ENCODE measurements around the gene SLC35F1.

The SLC35F1 gene

GRCh38 chr6:118306392-118307238 lies 399.6 kb downstream of the SLC35F1 start:
- Histone ChIP-seq H3K27ac (ENCODE audit: low read length) (peak overlapping the region; percentile 10), H3K36me3 (ENCODE audit: insufficient read depth, low read depth, low read length) (no peaks in the 10 kb centered on the region), H3K27me3 (ENCODE audit: insufficient read depth, low read length) (no peaks in the 10 kb centered on the region), H3K9me3 (ENCODE audit: insufficient read depth, low read depth, low read length) (no peaks in the 10 kb centered on the region), H3K4me3 (ENCODE audit: low read length) (peak overlapping the region; percentile 16; the same call in 1 of the 2 replicates), H3K9ac (ENCODE audit: low read depth, low read length) (no peak overlapping the region), H3K4me1 (ENCODE audit: insufficient read depth, low read length) (peaks cover 13% of the 10 kb centered on the region; the same call in 1 of the 2 replicates)

GRCh38 chr6:118307581-118307980 lies 400.5 kb downstream of the SLC35F1 start:
- no peak overlapping the region for H3K9ac ChIP-seq (ENCODE audit: low read depth, low read length)
- H3K27ac ChIP-seq (ENCODE audit: low read length): no peak overlapping the region
- H3K4me1 ChIP-seq (ENCODE audit: insufficient read depth, low read length): peaks cover 13% of the 10 kb centered on the region; the same call in 1 of the 2 replicates
- H3K9me3 ChIP-seq (ENCODE audit: insufficient read depth, low read depth, low read length): no peaks in the 10 kb centered on the region
- H3K27me3 ChIP-seq (ENCODE audit: insufficient read depth, low read length): no peaks in the 10 kb centered on the region
- H3K4me3 ChIP-seq (ENCODE audit: low read length): no peak overlapping the region
- no peaks in the 10 kb centered on the region for H3K36me3 ChIP-seq (ENCODE audit: insufficient read depth, low read depth, low read length)

GRCh38 chr6:118309337-118310093 lies 402.5 kb downstream of the SLC35F1 start:
- H3K9me3 ChIP-seq (ENCODE audit: insufficient read depth, low read depth, low read length): no peaks in the 10 kb centered on the region
- no peak overlapping the region for H3K9ac ChIP-seq (ENCODE audit: low read depth, low read length)
- no peak overlapping the region for H3K27ac ChIP-seq (ENCODE audit: low read length)
- H3K36me3 ChIP-seq (ENCODE audit: insufficient read depth, low read depth, low read length): no peaks in the 10 kb centered on the region
- H3K4me3 ChIP-seq (ENCODE audit: low read length): no peak overlapping the region
- no peaks in the 10 kb centered on the region for H3K27me3 ChIP-seq (ENCODE audit: insufficient read depth, low read length)
- peaks cover 13% of the 10 kb centered on the region; the same call in 1 of the 2 replicates for H3K4me1 ChIP-seq (ENCODE audit: insufficient read depth, low read length)

- no peak overlapping the region for H3K9ac ChIP-seq (ENCODE audit: low read depth, low read length)
- no peak overlapping the region for H3K4me3 ChIP-seq (ENCODE audit: low read length)
- H3K27me3 ChIP-seq (ENCODE audit: insufficient read depth, low read length): no peaks in the 10 kb centered on the region
- no peak overlapping the region for H3K27ac ChIP-seq (ENCODE audit: low read length)
- H3K9me3 ChIP-seq (ENCODE audit: insufficient read depth, low read depth, low read length): no peaks in the 10 kb centered on the region
- no peaks in the 10 kb centered on the region for H3K36me3 ChIP-seq (ENCODE audit: insufficient read depth, low read depth, low read length)
- H3K4me1 ChIP-seq (ENCODE audit: insufficient read depth, low read length): no peaks in the 10 kb centered on the region
Measured at GRCh38 chr6:118313208-118313607, 406.1 kb downstream of the SLC35F1 start.

- Histone ChIP-seq H3K27me3 (ENCODE audit: insufficient read depth, low read length) (no peaks in the 10 kb centered on the region), H3K27ac (ENCODE audit: low read length) (no peak overlapping the region), H3K4me1 (ENCODE audit: insufficient read depth, low read length) (no peaks in the 10 kb centered on the region), H3K9me3 (ENCODE audit: insufficient read depth, low read depth, low read length) (no peaks in the 10 kb centered on the region), H3K4me3 (ENCODE audit: low read length) (no peak overlapping the region), H3K9ac (ENCODE audit: low read depth, low read length) (no peak overlapping the region), H3K36me3 (ENCODE audit: insufficient read depth, low read depth, low read length) (no peaks in the 10 kb centered on the region)
Measured at GRCh38 chr6:118313762-118314161, 406.7 kb downstream of the SLC35F1 start.

- Histone ChIP-seq H3K4me1 (ENCODE audit: insufficient read depth, low read length) (0 out of 2 replicates have a peak, but pooled peaks cover 3% of the 10 kb centered on the region), H3K27me3 (ENCODE audit: insufficient read depth, low read length) (no peaks in the 10 kb centered on the region), H3K9me3 (ENCODE audit: insufficient read depth, low read depth, low read length) (no peaks in the 10 kb centered on the region), H3K9ac (ENCODE audit: low read depth, low read length) (no peak overlapping the region), H3K36me3 (ENCODE audit: insufficient read depth, low read depth, low read length) (no peaks in the 10 kb centered on the region), H3K4me3 (ENCODE audit: low read length) (no peak overlapping the region), H3K27ac (ENCODE audit: low read length) (no peak overlapping the region)
Measured at GRCh38 chr6:118316796-118317384, 409.8 kb downstream of the SLC35F1 start.

- H3K9ac ChIP-seq (ENCODE audit: low read depth, low read length): no peak overlapping the region
- no peaks in the 10 kb centered on the region for H3K27me3 ChIP-seq (ENCODE audit: insufficient read depth, low read length)
- H3K9me3 ChIP-seq (ENCODE audit: insufficient read depth, low read depth, low read length): no peaks in the 10 kb centered on the region
- 0 out of 2 replicates have a peak, but pooled peaks cover 3% of the 10 kb centered on the region for H3K4me1 ChIP-seq (ENCODE audit: insufficient read depth, low read length)
- H3K4me3 ChIP-seq (ENCODE audit: low read length): no peak overlapping the region
- no peaks in the 10 kb centered on the region for H3K36me3 ChIP-seq (ENCODE audit: insufficient read depth, low read depth, low read length)
- no peak overlapping the region for H3K27ac ChIP-seq (ENCODE audit: low read length)
Measured at GRCh38 chr6:118317581-118318563, 410.8 kb downstream of the SLC35F1 start.

GRCh38 chr6:118318648-118319047 lies 411.6 kb downstream of the SLC35F1 start:
- 0 out of 2 replicates have a peak, but pooled peaks cover 3% of the 10 kb centered on the region for H3K4me1 ChIP-seq (ENCODE audit: insufficient read depth, low read length)
- no peaks in the 10 kb centered on the region for H3K27me3 ChIP-seq (ENCODE audit: insufficient read depth, low read length)
- no peaks in the 10 kb centered on the region for H3K9me3 ChIP-seq (ENCODE audit: insufficient read depth, low read depth, low read length)
- H3K27ac ChIP-seq (ENCODE audit: low read length): no peak overlapping the region
- no peak overlapping the region for H3K9ac ChIP-seq (ENCODE audit: low read depth, low read length)
- no peaks in the 10 kb centered on the region for H3K36me3 ChIP-seq (ENCODE audit: insufficient read depth, low read depth, low read length)
- H3K4me3 ChIP-seq (ENCODE audit: low read length): no peak overlapping the region

- no peaks in the 10 kb centered on the region for H3K36me3 ChIP-seq (ENCODE audit: insufficient read depth, low read depth, low read length)
- H3K27me3 ChIP-seq (ENCODE audit: insufficient read depth, low read length): no peaks in the 10 kb centered on the region
- H3K9me3 ChIP-seq (ENCODE audit: insufficient read depth, low read depth, low read length): no peaks in the 10 kb centered on the region
- no peak overlapping the region for H3K4me3 ChIP-seq (ENCODE audit: low read length)
- no peak overlapping the region for H3K27ac ChIP-seq (ENCODE audit: low read length)
- H3K9ac ChIP-seq (ENCODE audit: low read depth, low read length): no peak overlapping the region
- peaks cover 8% of the 10 kb centered on the region; the same call in 1 of the 2 replicates for H3K4me1 ChIP-seq (ENCODE audit: insufficient read depth, low read length)
Measured at GRCh38 chr6:118319416-118319815, 412.4 kb downstream of the SLC35F1 start.

- H3K27me3 ChIP-seq (ENCODE audit: insufficient read depth, low read length): no peaks in the 10 kb centered on the region
- H3K9ac ChIP-seq (ENCODE audit: low read depth, low read length): no peak overlapping the region
- H3K4me1 ChIP-seq (ENCODE audit: insufficient read depth, low read length): peaks cover 8% of the 10 kb centered on the region; the same call in 1 of the 2 replicates
- H3K9me3 ChIP-seq (ENCODE audit: insufficient read depth, low read depth, low read length): no peaks in the 10 kb centered on the region
- H3K27ac ChIP-seq (ENCODE audit: low read length): no peak overlapping the region
- no peak overlapping the region for H3K4me3 ChIP-seq (ENCODE audit: low read length)
- no peaks in the 10 kb centered on the region for H3K36me3 ChIP-seq (ENCODE audit: insufficient read depth, low read depth, low read length)
Measured at GRCh38 chr6:118319894-118320649, 413.0 kb downstream of the SLC35F1 start.
